Measurements from ENCODE around the gene MPG. TPM values are rescaled to one million over a fixed set of nuclear protein-coding genes. Genes with fewer than 3 reads are reported as not detected.
A peak's percentile ranks its signal among the peaks of the same experiment; 100 is the strongest.
"Not testable (repeated sequence)": the region's sequence is repeated elsewhere in the genome, so short reads cannot be mapped to it uniquely, and the experiment has no call there.

Gene MPG
- total RNA-seq, 1 donor from 2014 or later: 46.5 TPM

GRCh38 chr16:114327-114726 lies 36.3 kb downstream of the MPG start:
- ATAC-seq: no peak

- ATAC-seq: no peak
Observed at GRCh38 chr16:116015-116414, 38.0 kb downstream of the MPG start.

DNA sequence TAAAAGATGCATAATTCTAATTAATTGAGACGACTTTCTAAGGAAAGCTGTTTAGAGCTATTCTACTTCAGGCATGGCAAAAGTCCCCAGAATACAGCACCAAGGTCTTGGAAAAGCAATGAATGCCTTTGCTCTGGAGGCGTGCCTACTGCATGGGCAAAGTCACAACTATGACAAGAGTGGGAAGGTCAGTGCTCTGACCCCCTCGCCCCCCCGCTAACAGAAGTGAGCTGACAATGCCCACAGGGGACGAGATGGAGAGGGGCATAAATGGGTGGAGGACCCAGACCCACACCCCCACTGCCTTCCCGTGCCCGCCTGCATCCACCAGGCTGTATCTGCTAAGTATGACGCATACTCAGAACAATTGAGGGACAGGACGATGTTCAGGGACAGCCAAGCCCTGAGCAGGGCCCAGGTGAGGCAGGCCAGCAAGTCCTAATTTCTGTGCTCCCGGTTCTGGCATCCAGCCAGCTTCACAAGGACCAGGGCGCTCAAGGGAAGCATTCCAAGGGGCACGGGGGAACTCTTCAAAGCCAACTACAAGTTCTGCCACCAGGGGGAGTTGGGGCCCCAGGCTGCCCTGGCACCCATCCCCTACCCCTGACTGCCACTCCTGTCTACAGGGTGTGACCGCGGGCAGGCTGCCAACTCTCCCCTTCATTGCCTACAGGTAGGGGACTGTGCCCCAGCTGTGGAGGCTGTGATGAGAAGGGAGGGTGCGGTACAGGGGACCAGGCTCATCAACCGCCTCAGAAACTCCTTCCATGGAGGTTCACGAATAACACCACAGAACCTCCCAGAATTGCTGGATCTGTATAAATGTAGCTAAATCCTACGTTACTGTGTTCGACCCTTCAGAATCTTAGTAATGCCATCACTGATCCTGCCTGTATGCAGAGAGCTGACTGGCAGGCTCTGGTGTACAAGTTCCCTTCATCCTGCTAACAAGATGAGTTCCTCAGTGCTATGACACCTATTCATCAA lies 39.6 kb downstream of the MPG start:
- peak; percentile 64 for ATAC-seq

- peak; percentile 31 for ATAC-seq
Observed at GRCh38 chr16:118857-119256, 40.8 kb downstream of the MPG start.

GRCh38 chr16:119295-119694 lies 41.3 kb downstream of the MPG start:
- ATAC-seq: no peak

- ATAC-seq: no peak
Observed at GRCh38 chr16:119835-120491, 41.9 kb downstream of the MPG start.

GRCh38 chr16:120756-121155 lies 42.7 kb downstream of the MPG start:
- no peak for ATAC-seq

- no peak for ATAC-seq
Observed at GRCh38 chr16:122361-122760, 44.3 kb downstream of the MPG start.

- not testable (repeated sequence) for ATAC-seq
Observed at GRCh38 chr16:123558-124350, 45.7 kb downstream of the MPG start.

GRCh38 chr16:125011-125410 lies 47.0 kb downstream of the MPG start:
- ATAC-seq: no peak

DNA sequence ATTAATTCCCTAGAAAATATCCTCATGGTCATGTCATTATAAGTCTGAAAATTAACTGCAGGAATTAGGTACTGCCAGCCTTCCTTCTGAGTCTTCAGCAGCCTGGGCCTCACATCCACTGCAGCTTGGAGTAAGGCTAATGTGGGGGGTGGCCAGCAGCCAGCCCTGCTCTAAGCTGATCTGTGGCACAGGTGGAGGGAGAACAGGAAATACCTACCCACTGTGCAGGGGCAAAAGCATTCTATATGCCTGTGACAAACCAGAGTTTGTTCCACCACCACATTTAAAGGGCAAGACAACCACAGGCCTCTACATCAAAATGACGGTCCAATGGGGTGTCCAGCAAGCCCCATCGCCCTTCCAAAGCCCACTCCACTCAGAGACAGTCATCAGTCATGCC lies 51.0 kb downstream of the MPG start:
- ATAC-seq: no peak

- no peak for ATAC-seq
Observed at GRCh38 chr16:130533-131173, 52.6 kb downstream of the MPG start.

- ATAC-seq: no peak
Observed at GRCh38 chr16:132120-132519, 54.1 kb downstream of the MPG start.

- ATAC-seq: no peak
Observed at GRCh38 chr16:133716-134115, 55.7 kb downstream of the MPG start.

Other genes starting within 250 kb of the MPG start
- gene POLR3K, start 24.6 kb upstream of the MPG start, total RNA-seq: 9.5 TPM
- 18.8 TPM for gene SNRNP25, start 24.4 kb upstream of the MPG start, total RNA-seq
- gene RHBDF1, start 5.6 kb upstream of the MPG start, total RNA-seq: 21.8 TPM
- gene NPRL3, start 60.4 kb downstream of the MPG start, total RNA-seq: 20.5 TPM
- not detected for gene HBZ, start 74.4 kb downstream of the MPG start, total RNA-seq
- gene HBM, start 87.8 kb downstream of the MPG start, total RNA-seq: not detected
- 8.2 TPM for gene HBA2, start 94.7 kb downstream of the MPG start, total RNA-seq
- 7.9 TPM for gene HBA1, start 98.5 kb downstream of the MPG start, total RNA-seq
- gene HBQ1, start 102.2 kb downstream of the MPG start, total RNA-seq: not detected
- gene LUC7L, start 151.2 kb downstream of the MPG start, total RNA-seq: 23.3 TPM
- 56.4 TPM for gene FAM234A, start 156.6 kb downstream of the MPG start, total RNA-seq
- gene RGS11, start 197.7 kb downstream of the MPG start, total RNA-seq: 0.92 TPM
- gene ARHGDIG, start 202.4 kb downstream of the MPG start, total RNA-seq: not detected
- not detected for gene PDIA2, start 204.9 kb downstream of the MPG start, total RNA-seq

Data from esophagus mucosa (tissue), 1 donor.